ENCODE measurements around the gene SF3A1. TPM values are rescaled to one million over a fixed set of nuclear protein-coding genes. Genes with fewer than 3 reads are reported as not detected.
A peak's percentile ranks its signal among the peaks of the same experiment; 100 is the strongest.

SF3A1 gene
- total RNA-seq, 1 donor from 2014 or later: 157 TPM

- Mint-ChIP-seq H3K9me3 (ENCODE audit: unreplicated experiment) (peaks cover 8% of the 10 kb centered on the region), H3K4me3 (ENCODE audit: unreplicated experiment) (no peak overlapping the region), H3K27me3 (ENCODE audit: unreplicated experiment) (peaks cover 13% of the 10 kb centered on the region), H3K27ac (ENCODE audit: unreplicated experiment) (no peak overlapping the region), H3K4me1 (ENCODE audit: low read depth, unreplicated experiment) (no peaks in the 10 kb centered on the region), H3K36me3 (ENCODE audit: unreplicated experiment) (peaks cover 6% of the 10 kb centered on the region)
- TF ChIP-seq CTCF (IDR thresholded peaks at IDR 0.05; ENCODE audit: partially characterized antibody, unreplicated experiment): no peak
- DNase-seq: no peak
Measured at GRCh38 chr22:30392661-30393321, 36.1 kb upstream of the SF3A1 start.

GRCh38 chr22:30390974-30391691 is 34.4 kb upstream of the SF3A1 start:
- Mint-ChIP-seq H3K27me3 (ENCODE audit: unreplicated experiment) (peaks cover 8% of the 10 kb centered on the region), H3K36me3 (ENCODE audit: unreplicated experiment) (peaks cover 6% of the 10 kb centered on the region), H3K27ac (ENCODE audit: unreplicated experiment) (no peak overlapping the region), H3K4me1 (ENCODE audit: low read depth, unreplicated experiment) (peaks cover 4% of the 10 kb centered on the region), H3K4me3 (ENCODE audit: unreplicated experiment) (no peak overlapping the region), H3K9me3 (ENCODE audit: unreplicated experiment) (peaks cover 7% of the 10 kb centered on the region)
- no peak for DNase-seq
- TF ChIP-seq CTCF (IDR thresholded peaks at IDR 0.05; ENCODE audit: partially characterized antibody, unreplicated experiment): peak; percentile 36

- TF ChIP-seq CTCF (IDR thresholded peaks at IDR 0.05; ENCODE audit: partially characterized antibody, unreplicated experiment): peak; percentile 94
Measured at GRCh38 chr22:30386960-30387827, 30.5 kb upstream of the SF3A1 start, which contains the start of gene RNF215. RNF215 (minus strand) TSS chr22:30387411; CDS start chr22:30387313, 98 bp downstream.

GRCh38 chr22:30386608-30386959 is 29.9 kb upstream of the SF3A1 start:
- TF ChIP-seq CTCF (IDR thresholded peaks at IDR 0.05; ENCODE audit: partially characterized antibody, unreplicated experiment): no peak
- Mint-ChIP-seq H3K36me3 (ENCODE audit: unreplicated experiment) (peaks cover 6% of the 10 kb centered on the region), H3K4me3 (ENCODE audit: unreplicated experiment) (peak overlapping the region; percentile 89), H3K9me3 (ENCODE audit: unreplicated experiment) (peaks cover 6% of the 10 kb centered on the region), H3K27ac (ENCODE audit: unreplicated experiment) (peak overlapping the region; percentile 97), H3K27me3 (ENCODE audit: unreplicated experiment) (peaks cover 9% of the 10 kb centered on the region), H3K4me1 (ENCODE audit: low read depth, unreplicated experiment) (peaks cover 7% of the 10 kb centered on the region)
- no peak for DNase-seq

More at GRCh38 chr22:30386960-30387827, 30.5 kb upstream of the SF3A1 start, which contains the start of gene RNF215:
- DNase-seq: peak; percentile 92
- peaks cover 9% of the 10 kb centered on the region for H3K27me3 Mint-ChIP-seq (ENCODE audit: unreplicated experiment)
- H3K36me3 Mint-ChIP-seq (ENCODE audit: unreplicated experiment): peaks cover 6% of the 10 kb centered on the region
- peaks cover 7% of the 10 kb centered on the region for H3K4me1 Mint-ChIP-seq (ENCODE audit: low read depth, unreplicated experiment)
- H3K9me3 Mint-ChIP-seq (ENCODE audit: unreplicated experiment): peaks cover 8% of the 10 kb centered on the region
- peak within 1 kb of the TSS; percentile 89 for H3K4me3 Mint-ChIP-seq (ENCODE audit: unreplicated experiment)
- peak within 1 kb of the TSS; percentile 97 for H3K27ac Mint-ChIP-seq (ENCODE audit: unreplicated experiment)
